NCI-H510A (cell line): Measurements from ENCODE around the gene ZDHHC11B.

Source experiments
- DNase-seq: peaks from one replicate; lab custom pipeline; 2025; lab: John Stamatoyannopoulos, UW

The ZDHHC11B gene

GRCh38 chr5:660491-661030 is 124.0 kb downstream of the ZDHHC11B start:
- DNase-seq = no peak
